GM12864 (cell line): ENCODE measurements around the gene RPN2.
"Not testable (repeated sequence)": the region's sequence is repeated elsewhere in the genome, so short reads cannot be mapped to it uniquely, and the experiment has no call there.

Experiments
- DNase-seq: peaks from one replicate; pipeline ENCODE4 v3.0.0-alpha.2; 2011; ENCODE audit warnings: low read depth
- H3K4me3 ChIP-seq: 2 replicates; pipeline ENCODE4 v1.5.1; 2011; ENCODE audit warnings: mild to moderate bottlenecking, low read depth, low read length, control low read depth
- TF ChIP-seq, protein P1 (sequence below): IDR thresholded peaks from 2 replicates; pipeline ENCODE4 v1.5.1; 2011; ENCODE audit warnings: low read depth, mild to moderate bottlenecking, moderate library complexity, low read length, control low read depth, inconsistent platforms; ENCODE audit errors: missing control alignments

The RPN2 gene

GRCh38 chr20:37147250-37147649 lies 31.9 kb upstream of the RPN2 start:
- no peak for DNase-seq
- TF ChIP-seq, protein P1, sequence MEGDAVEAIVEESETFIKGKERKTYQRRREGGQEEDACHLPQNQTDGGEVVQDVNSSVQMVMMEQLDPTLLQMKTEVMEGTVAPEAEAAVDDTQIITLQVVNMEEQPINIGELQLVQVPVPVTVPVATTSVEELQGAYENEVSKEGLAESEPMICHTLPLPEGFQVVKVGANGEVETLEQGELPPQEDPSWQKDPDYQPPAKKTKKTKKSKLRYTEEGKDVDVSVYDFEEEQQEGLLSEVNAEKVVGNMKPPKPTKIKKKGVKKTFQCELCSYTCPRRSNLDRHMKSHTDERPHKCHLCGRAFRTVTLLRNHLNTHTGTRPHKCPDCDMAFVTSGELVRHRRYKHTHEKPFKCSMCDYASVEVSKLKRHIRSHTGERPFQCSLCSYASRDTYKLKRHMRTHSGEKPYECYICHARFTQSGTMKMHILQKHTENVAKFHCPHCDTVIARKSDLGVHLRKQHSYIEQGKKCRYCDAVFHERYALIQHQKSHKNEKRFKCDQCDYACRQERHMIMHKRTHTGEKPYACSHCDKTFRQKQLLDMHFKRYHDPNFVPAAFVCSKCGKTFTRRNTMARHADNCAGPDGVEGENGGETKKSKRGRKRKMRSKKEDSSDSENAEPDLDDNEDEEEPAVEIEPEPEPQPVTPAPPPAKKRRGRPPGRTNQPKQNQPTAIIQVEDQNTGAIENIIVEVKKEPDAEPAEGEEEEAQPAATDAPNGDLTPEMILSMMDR, result no peak
- no peak overlapping the region for H3K4me3 ChIP-seq

DNA sequence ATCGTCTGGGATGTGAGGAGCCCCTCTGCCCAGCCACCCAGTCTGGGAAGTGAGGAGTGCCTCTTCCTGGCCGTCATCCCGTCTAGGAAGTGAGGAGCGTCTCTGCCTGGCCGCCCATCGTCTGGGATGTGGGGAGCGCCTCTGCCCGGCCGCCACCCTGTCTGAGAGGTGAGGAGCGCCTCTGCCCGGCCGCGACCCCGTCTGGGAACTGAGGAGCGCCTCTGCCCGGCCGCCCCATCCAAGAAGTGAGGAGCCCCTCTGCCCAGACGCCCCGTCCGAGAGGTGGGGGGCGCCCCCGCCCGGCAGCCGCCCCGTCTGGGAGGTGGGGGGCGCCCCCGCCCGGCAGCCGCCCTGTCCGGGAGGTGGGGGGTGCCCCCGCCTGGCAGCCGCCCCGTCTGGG lies 28.3 kb upstream of the RPN2 start:
- DNase-seq, H3K4me3 ChIP-seq: not testable (repeated sequence)

DNA sequence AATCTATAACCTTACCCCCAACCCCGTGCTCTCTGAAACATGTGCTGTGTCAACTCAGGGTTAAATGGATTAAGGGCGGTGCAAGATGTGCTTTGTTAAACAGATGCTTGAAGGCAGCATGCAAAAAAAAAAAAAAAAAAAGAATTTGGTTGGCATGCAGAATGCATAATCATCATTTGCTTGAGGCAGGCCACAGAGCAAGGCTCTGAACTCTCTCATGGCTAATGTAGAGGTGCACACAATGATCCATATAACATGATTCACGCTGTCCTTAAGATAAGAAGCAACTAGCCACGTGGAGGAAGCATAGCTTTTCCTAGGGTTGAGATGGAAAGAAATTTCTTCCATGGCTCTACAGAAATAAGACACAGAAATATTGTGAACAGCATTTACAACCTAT lies 27.6 kb upstream of the RPN2 start:
- TF ChIP-seq, protein P1, result no peak
- H3K4me3 ChIP-seq, result no peak overlapping the region
- no peak for DNase-seq

- DNase-seq, result no peak
- TF ChIP-seq, protein P1, result no peak
- H3K4me3 ChIP-seq, result no peak overlapping the region
Measured at GRCh38 chr20:37152284-37152683, 26.8 kb upstream of the RPN2 start.

DNA sequence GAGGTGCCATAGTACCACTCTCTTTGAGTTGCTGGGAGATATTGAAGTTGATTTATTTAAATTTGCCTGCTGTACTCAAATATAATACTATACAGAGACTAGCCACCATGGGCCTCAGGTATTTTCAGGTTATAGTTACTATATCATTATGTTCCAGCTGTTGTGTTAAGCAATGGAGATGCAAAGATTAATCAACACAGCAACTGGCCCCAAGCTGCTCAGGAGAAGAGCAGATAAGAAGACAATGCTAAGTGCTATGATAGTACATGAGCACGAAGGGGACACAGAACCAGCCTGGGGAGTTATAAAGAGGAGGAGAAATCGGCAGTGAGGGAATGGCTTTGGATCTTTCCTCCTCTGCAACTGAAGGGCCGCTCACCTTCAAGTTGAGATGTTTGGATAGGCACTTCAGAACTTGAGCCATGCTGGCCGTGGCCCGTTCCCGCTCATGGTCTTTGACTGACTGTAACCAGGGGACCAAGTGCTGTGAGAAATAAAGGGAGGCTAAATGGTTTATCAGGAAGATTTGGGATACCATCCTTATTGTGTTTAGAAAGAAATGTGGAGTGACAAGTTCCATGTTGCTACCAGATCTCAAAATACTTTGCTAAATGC lies 24.3 kb upstream of the RPN2 start:
- TF ChIP-seq, protein P1, result no peak
- no peak for DNase-seq
- no peak overlapping the region for H3K4me3 ChIP-seq

- H3K4me3 ChIP-seq, result no peak overlapping the region
- TF ChIP-seq, protein P1, result no peak
- no peak for DNase-seq
Measured at GRCh38 chr20:37155987-37156386, 23.1 kb upstream of the RPN2 start.

DNA sequence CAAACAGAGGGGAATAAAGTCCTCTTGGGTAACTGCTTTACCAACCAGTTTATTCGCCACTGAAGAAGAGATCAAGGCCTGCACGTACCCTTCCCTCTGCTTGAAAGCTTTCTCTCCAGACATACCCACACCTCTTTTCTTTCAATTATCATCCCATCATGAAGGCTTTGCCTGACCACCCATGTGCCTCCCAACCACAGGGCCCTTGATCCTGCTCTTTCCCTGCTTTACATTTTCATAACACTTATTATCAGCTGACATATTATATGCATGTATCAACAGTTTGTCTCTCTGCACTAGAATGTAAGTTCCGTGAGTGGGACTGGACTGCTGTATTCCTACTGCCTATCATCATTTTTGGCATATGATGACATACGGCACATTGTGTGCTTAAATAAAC lies 20.9 kb upstream of the RPN2 start:
- DNase-seq, result no peak
- no peak overlapping the region for H3K4me3 ChIP-seq
- TF ChIP-seq, protein P1, result no peak
